ENCODE results near the gene GPR15LG.

GRCh38 chr10:84225427-84226173, 52.0 kb downstream of the GPR15LG start, which contains the start of gene LRIT2:
- TF ChIP-seq RARB (CRISPR knock-in tag; IDR thresholded peaks at IDR 0.05) (no peak), ZNF8 (CRISPR knock-in tag; IDR thresholded peaks at IDR 0.05) (no peak), SNAI2 (CRISPR knock-in tag; IDR thresholded peaks at IDR 0.05) (no peak), CSRNP3 (CRISPR knock-in tag; IDR thresholded peaks at IDR 0.05) (no peak), POU6F1 (CRISPR knock-in tag; IDR thresholded peaks at IDR 0.05; ENCODE audit: borderline replicate concordance, low read depth) (no peak), PATZ1 (CRISPR knock-in tag; IDR thresholded peaks at IDR 0.05; ENCODE audit: borderline replicate concordance) (no peak), GLIS3 (CRISPR knock-in tag; IDR thresholded peaks at IDR 0.05) (no peak), ESRRG (CRISPR knock-in tag; IDR thresholded peaks at IDR 0.05) (no peak), ARNTL (CRISPR knock-in tag; IDR thresholded peaks at IDR 0.05; ENCODE audit: borderline replicate concordance, low read depth) (no peak)

Data from SK-N-SH treated with all-trans-retinoic acid at 6 μM for 48 hours (cell line).